GM19238 (cell line): ENCODE results near the gene GRID2.

Experiments used
- DNase-seq: peaks from one replicate; pipeline ENCODE4 v3.0.0; 2011; ENCODE audit warnings: low spot score; ENCODE audit not compliant: insufficient read length

GRID2 gene

GRCh38 chr4:93475730-93476129, 1172.0 kb downstream of the GRID2 start:
- no peak for DNase-seq

- DNase-seq, result no peak
Observed at GRCh38 chr4:93478805-93479204, 1175.0 kb downstream of the GRID2 start.

GRCh38 chr4:93480452-93480851, 1176.7 kb downstream of the GRID2 start:
- no peak for DNase-seq

- DNase-seq, result no peak
Observed at GRCh38 chr4:93495346-93495745, 1191.6 kb downstream of the GRID2 start.

- no peak for DNase-seq
Observed at GRCh38 chr4:93501244-93501643, 1197.5 kb downstream of the GRID2 start.

- no peak for DNase-seq
Observed at GRCh38 chr4:93501946-93502345, 1198.2 kb downstream of the GRID2 start.

- DNase-seq, result no peak
Observed at GRCh38 chr4:93502991-93503390, 1199.2 kb downstream of the GRID2 start.

- DNase-seq, result no peak
Observed at GRCh38 chr4:93513851-93514250, 1210.1 kb downstream of the GRID2 start.

- DNase-seq, result no peak
Observed at GRCh38 chr4:93515208-93515607, 1211.4 kb downstream of the GRID2 start.

GRCh38 chr4:93529692-93530372, 1226.1 kb downstream of the GRID2 start:
- no peak for DNase-seq

- DNase-seq, result no peak
Observed at GRCh38 chr4:93532234-93532633, 1228.5 kb downstream of the GRID2 start.

- DNase-seq, result no peak
Observed at GRCh38 chr4:93540562-93540961, 1236.8 kb downstream of the GRID2 start.

GRCh38 chr4:93561842-93562241, 1258.1 kb downstream of the GRID2 start:
- DNase-seq, result no peak

- no peak for DNase-seq
Observed at GRCh38 chr4:93568758-93569157, 1265.0 kb downstream of the GRID2 start.

GRCh38 chr4:93573285-93573684, 1269.5 kb downstream of the GRID2 start:
- DNase-seq, result no peak

GRCh38 chr4:93578942-93579341, 1275.2 kb downstream of the GRID2 start:
- no peak for DNase-seq

- DNase-seq, result no peak
Observed at GRCh38 chr4:93605163-93605562, 1301.4 kb downstream of the GRID2 start.

- DNase-seq, result no peak
Observed at GRCh38 chr4:93617606-93618005, 1313.8 kb downstream of the GRID2 start.

- no peak for DNase-seq
Observed at GRCh38 chr4:93633721-93634120, 1330.0 kb downstream of the GRID2 start.

GRCh38 chr4:93635943-93636342, 1332.2 kb downstream of the GRID2 start:
- no peak for DNase-seq

- no peak for DNase-seq
Observed at GRCh38 chr4:93645120-93645519, 1341.4 kb downstream of the GRID2 start.

GRCh38 chr4:93646233-93646930, 1342.6 kb downstream of the GRID2 start:
- no peak for DNase-seq

GRCh38 chr4:93648258-93648657, 1344.5 kb downstream of the GRID2 start:
- no peak for DNase-seq
